ENCODE results near the gene MAP1LC3B. TPM values are rescaled to one million over a fixed set of nuclear protein-coding genes. Genes with fewer than 3 reads are reported as not detected.
A peak's percentile ranks its signal among the peaks of the same experiment; 100 is the strongest.

The MAP1LC3B gene
- total and polyA plus RNA-seq, 2 donors (not counting 1 experiment from before 2014, with no cell fraction given), result 72.7 to 75.8 TPM

DNA sequence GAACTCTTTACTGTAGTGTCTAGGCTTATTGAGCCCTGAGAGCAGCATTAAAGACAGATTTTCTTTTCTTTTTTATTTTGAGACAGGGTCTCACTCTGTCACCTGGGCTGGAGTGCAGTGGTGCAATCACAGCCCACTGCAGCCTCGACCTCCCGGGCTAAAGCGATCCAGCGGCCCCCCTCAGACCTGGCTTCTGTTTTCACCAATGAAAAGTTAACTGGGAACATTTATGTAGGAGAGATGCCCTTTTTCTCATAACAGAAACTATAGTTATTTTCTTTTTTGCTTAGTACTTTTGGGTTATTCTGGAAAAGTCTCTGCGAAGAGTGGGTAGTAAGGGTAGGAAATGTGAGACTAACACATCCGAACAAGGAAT, 1.5 kb downstream of the MAP1LC3B start:
- peak overlapping the region; percentile 76 for H3K9ac ChIP-seq (ENCODE audit: low read length)
- peaks cover 28 to 34% of the 10 kb centered on the region in 2 donors for H3K4me1 ChIP-seq (ENCODE audit: control insufficient read depth in 2 of 2, insufficient read depth in 2 of 2, low read length in 2 of 2)
- peak overlapping the region; percentile 91 for H3K27ac Mint-ChIP-seq
- ATAC-seq (ENCODE audit: low read depth) (no peak), DNase-seq (no peak)
- no peaks in the 10 kb centered on the region for H3K27me3 ChIP-seq (replicated peaks in 1 of 4; ENCODE audit: control extremely low read depth in 1 of 4, control insufficient read depth in 3 of 4, insufficient read depth in 4 of 4, low read length in 3 of 4)
- peaks cover 60% of the 10 kb centered on the region for H4K20me1 ChIP-seq (ENCODE audit: control insufficient read depth, insufficient read depth, low read length, poor library complexity, severe bottlenecking)
- 83% methylated on average over 2 of the region's 6 CpGs for WGBS (ENCODE audit: insufficient coverage)
- no peaks in the 10 kb centered on the region for H3K27me3 Mint-ChIP-seq
- TF ChIP-seq, protein P1, sequence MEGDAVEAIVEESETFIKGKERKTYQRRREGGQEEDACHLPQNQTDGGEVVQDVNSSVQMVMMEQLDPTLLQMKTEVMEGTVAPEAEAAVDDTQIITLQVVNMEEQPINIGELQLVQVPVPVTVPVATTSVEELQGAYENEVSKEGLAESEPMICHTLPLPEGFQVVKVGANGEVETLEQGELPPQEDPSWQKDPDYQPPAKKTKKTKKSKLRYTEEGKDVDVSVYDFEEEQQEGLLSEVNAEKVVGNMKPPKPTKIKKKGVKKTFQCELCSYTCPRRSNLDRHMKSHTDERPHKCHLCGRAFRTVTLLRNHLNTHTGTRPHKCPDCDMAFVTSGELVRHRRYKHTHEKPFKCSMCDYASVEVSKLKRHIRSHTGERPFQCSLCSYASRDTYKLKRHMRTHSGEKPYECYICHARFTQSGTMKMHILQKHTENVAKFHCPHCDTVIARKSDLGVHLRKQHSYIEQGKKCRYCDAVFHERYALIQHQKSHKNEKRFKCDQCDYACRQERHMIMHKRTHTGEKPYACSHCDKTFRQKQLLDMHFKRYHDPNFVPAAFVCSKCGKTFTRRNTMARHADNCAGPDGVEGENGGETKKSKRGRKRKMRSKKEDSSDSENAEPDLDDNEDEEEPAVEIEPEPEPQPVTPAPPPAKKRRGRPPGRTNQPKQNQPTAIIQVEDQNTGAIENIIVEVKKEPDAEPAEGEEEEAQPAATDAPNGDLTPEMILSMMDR (IDR thresholded peaks at IDR 0.05), result no peak
- no peak for TF ChIP-seq EZH2 (IDR thresholded peaks at IDR 0.05; ENCODE audit: borderline replicate concordance, insufficient read depth, low read depth, low read length, poor library complexity, severe bottlenecking)
- peak overlapping the region in 1 of 2 donors; percentile 95 for H3K27ac ChIP-seq (ENCODE audit: low read length in 2 of 2)
- ChIA-PET CTCF (interaction anchor here (1.1 to 4.2 kb wide), 5 partner anchors 11 to 242 kb away, joined by 4 to 52 read pairs (median 4); partner anchors contain the start of genes C16orf95 and FBXO31), POLR2A (interaction anchor here (0.5 to 4.0 kb wide), 3 partner anchors 10 to 76 kb away, joined by 3 to 23 read pairs (median 3); partner anchors contain the start of gene FBXO31)
- peak overlapping the region; percentile 87 for H3K4me2 ChIP-seq (replicated peaks; ENCODE audit: low read depth, low read length, poor library complexity, severe bottlenecking)
- H3K36me3 ChIP-seq (replicated peaks in 1 of 2; ENCODE audit: control extremely low read depth in 1 of 2, control insufficient read depth in 1 of 2, extremely low read depth in 1 of 2, insufficient read depth in 2 of 2, low read length in 1 of 2), result peaks cover under 1 to 2% of the 10 kb centered on the region in 2 experiments
- H3K79me2 ChIP-seq (ENCODE audit: control insufficient read depth, insufficient read depth, low read length), result peaks cover 61% of the 10 kb centered on the region
- no peaks in the 10 kb centered on the region for H3K9me3 ChIP-seq (ENCODE audit: control extremely low read depth in 1 of 3, control insufficient read depth in 2 of 3, insufficient read depth in 1 of 3, low read length in 2 of 3)
- peak overlapping the region in 4 of 5 experiments; percentile 57 to 79 (median 70) for H3K4me3 ChIP-seq (ENCODE audit: control extremely low read depth in 1 of 5, extremely low read depth in 1 of 5, insufficient read depth in 1 of 5, low read depth in 2 of 5, low read length in 4 of 5)
- peaks cover 46% of the 10 kb centered on the region for H3K4me1 Mint-ChIP-seq
- H2AFZ ChIP-seq (ENCODE audit: insufficient read depth, low read depth, low read length, poor library complexity, severe bottlenecking), result no peak overlapping the region
- intact Hi-C loops (cut with micrococcal nuclease), result loop anchor here (1.0 to 2.0 kb wide), 2 partner anchors 69 to 373 kb away; no protein-coding TSS in a partner anchor
- no peaks in the 10 kb centered on the region for H3K9me3 Mint-ChIP-seq (ENCODE audit: insufficient read depth)
- H3K4me3 Mint-ChIP-seq, result peak overlapping the region; percentile 94

DNA sequence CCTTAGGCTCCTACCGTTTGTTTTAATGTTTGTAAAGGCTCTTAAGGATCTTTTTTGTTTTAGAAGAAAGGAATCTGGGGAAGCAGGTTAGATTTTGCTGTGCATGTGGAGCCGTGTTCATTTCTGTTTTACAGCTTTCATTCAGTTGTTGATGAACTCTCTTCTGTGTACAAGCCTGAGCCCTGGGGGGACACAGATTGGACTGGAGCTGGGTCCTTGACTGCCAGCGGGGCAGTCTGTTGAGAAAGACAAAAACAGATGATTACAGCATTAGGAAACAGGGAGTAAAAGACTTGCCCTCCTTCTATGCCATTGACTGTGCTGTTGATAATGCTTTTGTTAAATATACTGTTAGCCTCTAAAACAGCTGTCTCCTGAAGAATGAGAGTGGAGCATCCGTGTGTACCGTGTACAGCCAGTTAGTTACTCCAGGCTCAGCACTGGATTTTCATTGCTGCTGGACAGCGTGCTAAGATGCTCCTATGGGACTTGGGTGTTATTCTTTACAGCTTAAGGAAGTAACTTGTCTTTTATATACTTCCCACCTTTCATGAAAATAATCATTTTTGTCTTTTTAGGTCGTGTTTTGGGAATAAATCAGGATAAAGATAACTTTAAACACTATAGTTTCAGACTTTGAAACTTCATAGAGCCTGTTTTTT, 3.2 kb downstream of the MAP1LC3B start:
- CTCF ChIA-PET, result interaction anchor here (0.7 to 4.2 kb wide), 9 partner anchors 12 to 365 kb away, joined by 3 to 52 read pairs (median 7); partner anchors contain the start of genes C16orf95 and FBXO31
- peaks cover 71% of the 10 kb centered on the region for H3K79me2 ChIP-seq (ENCODE audit: control insufficient read depth, insufficient read depth, low read length)
- H3K4me1 ChIP-seq (ENCODE audit: control insufficient read depth in 2 of 2, insufficient read depth in 2 of 2, low read length in 2 of 2), result peaks cover 27 to 30% of the 10 kb centered on the region in 2 donors
- no peak overlapping the region for H3K4me3 ChIP-seq (ENCODE audit: control extremely low read depth in 1 of 5, extremely low read depth in 1 of 5, insufficient read depth in 1 of 5, low read depth in 2 of 5, low read length in 4 of 5)
- H3K27ac Mint-ChIP-seq, result no peak overlapping the region
- ATAC-seq (ENCODE audit: low read depth) (no peak), DNase-seq (no peak)
- H3K9me3 Mint-ChIP-seq (ENCODE audit: insufficient read depth), result no peaks in the 10 kb centered on the region
- H3K4me3 Mint-ChIP-seq, result no peak overlapping the region
- no peak overlapping the region for H3K9ac ChIP-seq (ENCODE audit: low read length)
- WGBS (ENCODE audit: insufficient coverage), result 97% methylated on average over 3 of the region's 7 CpGs
- H3K4me1 Mint-ChIP-seq, result peaks cover 41% of the 10 kb centered on the region
- H3K36me3 ChIP-seq (replicated peaks in 1 of 2; ENCODE audit: control extremely low read depth in 1 of 2, control insufficient read depth in 1 of 2, extremely low read depth in 1 of 2, insufficient read depth in 2 of 2, low read length in 1 of 2), result peaks cover 4 to 9% of the 10 kb centered on the region in 2 experiments
- POLR2A ChIA-PET, result interaction anchor here (0.5 to 4.0 kb wide), 3 partner anchors 12 to 78 kb away, joined by 6 to 23 read pairs (median 8); partner anchors contain the start of genes C16orf95 and FBXO31
- H2AFZ ChIP-seq (ENCODE audit: insufficient read depth, low read depth, low read length, poor library complexity, severe bottlenecking), result no peak overlapping the region
- no peak overlapping the region for H3K4me2 ChIP-seq (replicated peaks; ENCODE audit: low read depth, low read length, poor library complexity, severe bottlenecking)
- TF ChIP-seq EZH2 (IDR thresholded peaks at IDR 0.05; ENCODE audit: borderline replicate concordance, insufficient read depth, low read depth, low read length, poor library complexity, severe bottlenecking), result no peak
- TF ChIP-seq, protein P1 (IDR thresholded peaks at IDR 0.05), result no peak
- H4K20me1 ChIP-seq (ENCODE audit: control insufficient read depth, insufficient read depth, low read length, poor library complexity, severe bottlenecking), result peaks cover 70% of the 10 kb centered on the region
- no peaks in the 10 kb centered on the region for H3K27me3 ChIP-seq (replicated peaks in 1 of 4; ENCODE audit: control extremely low read depth in 1 of 4, control insufficient read depth in 3 of 4, insufficient read depth in 4 of 4, low read length in 3 of 4)
- no peak overlapping the region for H3K27ac ChIP-seq (ENCODE audit: low read length in 2 of 2)
- no peaks in the 10 kb centered on the region for H3K9me3 ChIP-seq (ENCODE audit: control extremely low read depth in 1 of 3, control insufficient read depth in 2 of 3, insufficient read depth in 1 of 3, low read length in 2 of 3)
- H3K27me3 Mint-ChIP-seq, result no peaks in the 10 kb centered on the region
- intact Hi-C loops (cut with micrococcal nuclease), result no loop called here

Data from B cell (primary cell).